HG03439 (cell line): ENCODE measurements around the gene CALM3.

Experiments
- ATAC-seq: cut with Tn5 transposase; IDR thresholded peaks from one replicate; pipeline ENCODE4 v1.9.1; 2021; ENCODE audit warnings: mild to moderate bottlenecking, moderate library complexity; ENCODE audit not compliant: unreplicated experiment

The CALM3 gene

DNA sequence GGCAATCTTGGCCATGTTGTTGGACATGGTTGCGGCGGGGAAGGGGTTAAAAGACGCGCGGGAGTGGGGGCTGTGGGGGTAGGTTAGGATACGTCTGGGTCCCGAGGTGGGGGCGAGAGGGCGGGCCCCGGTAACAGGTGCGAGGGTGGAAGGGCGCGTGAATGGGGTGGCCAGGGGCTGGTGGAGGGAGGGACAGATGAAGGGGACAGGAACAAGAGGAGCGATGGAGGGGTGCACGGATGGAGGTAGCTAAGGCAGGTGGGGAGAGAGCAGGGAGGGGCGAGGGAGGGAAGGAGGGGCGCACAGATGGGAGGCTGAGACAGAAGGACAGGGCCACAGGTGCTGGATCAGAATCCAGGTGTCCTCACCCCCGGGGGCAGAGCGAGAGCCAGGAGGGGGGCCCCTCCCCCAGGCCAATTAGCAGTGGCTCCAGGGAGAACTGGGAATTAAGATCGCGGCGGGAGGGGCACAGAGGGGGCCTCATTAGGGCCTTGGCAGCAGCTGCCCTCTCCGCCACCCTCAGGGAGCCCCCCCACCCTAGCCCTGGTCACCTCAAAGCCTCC, 33.6 kb downstream of the CALM3 start:
- no peak for ATAC-seq

GRCh38 chr19:46635920-46636761, 35.0 kb downstream of the CALM3 start, which contains the start of gene GNG8:
Gene GNG8 (minus strand): TSS chr19:46636202. CDS start chr19:46634682, 1,520 bp downstream.
- no peak for ATAC-seq

- no peak for ATAC-seq
These were observed 36.1 kb downstream of the CALM3 start for GRCh38 chr19:46637224-46637623.

DNA sequence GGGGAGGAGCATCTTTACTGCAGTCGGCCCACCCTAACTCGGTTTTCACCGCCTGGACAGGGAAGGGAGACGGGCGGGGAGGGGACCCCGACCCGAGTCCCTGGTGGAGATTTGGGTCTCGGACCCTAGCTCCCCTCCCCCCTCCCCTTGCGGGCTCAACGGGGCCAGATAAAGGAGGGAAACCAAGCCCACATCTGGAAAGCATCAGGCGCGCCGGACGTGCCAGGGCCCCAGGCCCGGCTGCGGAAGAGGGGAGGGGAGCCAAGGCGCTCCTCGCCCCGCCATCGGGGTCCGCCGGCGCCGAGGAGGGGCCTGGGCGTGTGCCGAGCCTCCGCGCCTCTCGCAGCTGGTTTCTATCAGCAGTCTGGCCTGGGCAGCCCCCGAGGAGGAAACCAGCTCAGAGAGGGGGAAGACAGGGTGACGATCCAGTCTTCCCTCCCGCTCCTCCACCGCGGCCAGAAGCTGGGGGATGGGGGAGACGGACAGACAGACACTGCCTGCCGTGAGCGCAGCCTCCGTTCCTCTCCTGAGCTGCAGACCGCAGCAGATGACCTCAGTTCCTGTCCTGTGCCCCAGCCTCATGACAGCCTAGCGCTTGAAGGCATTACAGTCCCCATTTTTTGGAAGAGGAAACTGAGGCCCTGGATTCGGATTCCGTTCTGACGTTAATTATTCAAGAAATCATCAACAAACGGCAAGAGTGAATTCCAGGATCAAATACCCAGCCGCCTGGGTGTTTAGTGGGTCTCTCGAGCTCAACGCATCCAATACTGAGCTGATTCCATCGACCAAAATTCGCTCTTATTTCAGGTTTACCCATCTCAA, 38.4 kb downstream of the CALM3 start:
- no peak for ATAC-seq

DNA sequence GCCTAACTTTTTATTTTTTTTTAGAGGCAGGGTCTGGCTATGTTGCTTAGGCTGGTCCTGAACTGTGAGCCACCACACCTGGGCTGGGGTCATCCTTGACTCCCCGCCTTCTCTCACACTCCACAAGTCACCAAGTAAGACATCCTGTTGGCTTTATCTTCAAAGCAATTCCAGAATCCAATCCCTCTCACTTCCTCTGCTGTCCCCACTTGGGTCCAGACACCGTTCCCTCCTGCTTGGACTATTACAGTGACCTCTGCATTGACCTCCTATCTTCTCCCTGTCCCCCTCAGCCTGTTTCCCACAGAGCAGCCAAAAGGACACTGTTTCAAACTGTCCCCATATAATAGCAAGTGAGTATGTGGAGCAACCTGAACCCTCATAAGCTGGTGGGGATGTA, 39.5 kb downstream of the CALM3 start:
- no peak for ATAC-seq

DNA sequence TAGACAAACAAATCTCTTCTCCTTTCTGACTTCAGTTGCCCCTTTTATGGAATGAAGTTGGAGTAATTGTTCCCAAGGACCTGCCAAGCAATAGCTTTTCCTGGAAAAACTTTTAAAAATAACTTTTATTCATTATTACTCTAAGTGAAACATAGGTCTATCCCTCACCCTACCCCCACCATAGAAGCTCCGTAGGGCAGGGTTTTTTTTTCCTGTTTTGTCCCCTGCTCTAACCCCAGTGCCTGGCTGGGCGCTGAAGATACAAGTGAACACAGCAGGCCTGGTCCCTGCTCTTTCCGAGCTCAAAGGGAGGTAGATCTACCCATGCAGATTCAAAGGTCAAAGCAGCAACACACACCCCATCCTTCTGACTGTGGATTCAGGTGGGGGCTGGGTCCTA, 43.6 kb downstream of the CALM3 start:
- ATAC-seq: no peak

GRCh38 chr19:46646402-46646801, 45.3 kb downstream of the CALM3 start:
- no peak for ATAC-seq

GRCh38 chr19:46648060-46648960, 47.2 kb downstream of the CALM3 start:
- no peak for ATAC-seq

DNA sequence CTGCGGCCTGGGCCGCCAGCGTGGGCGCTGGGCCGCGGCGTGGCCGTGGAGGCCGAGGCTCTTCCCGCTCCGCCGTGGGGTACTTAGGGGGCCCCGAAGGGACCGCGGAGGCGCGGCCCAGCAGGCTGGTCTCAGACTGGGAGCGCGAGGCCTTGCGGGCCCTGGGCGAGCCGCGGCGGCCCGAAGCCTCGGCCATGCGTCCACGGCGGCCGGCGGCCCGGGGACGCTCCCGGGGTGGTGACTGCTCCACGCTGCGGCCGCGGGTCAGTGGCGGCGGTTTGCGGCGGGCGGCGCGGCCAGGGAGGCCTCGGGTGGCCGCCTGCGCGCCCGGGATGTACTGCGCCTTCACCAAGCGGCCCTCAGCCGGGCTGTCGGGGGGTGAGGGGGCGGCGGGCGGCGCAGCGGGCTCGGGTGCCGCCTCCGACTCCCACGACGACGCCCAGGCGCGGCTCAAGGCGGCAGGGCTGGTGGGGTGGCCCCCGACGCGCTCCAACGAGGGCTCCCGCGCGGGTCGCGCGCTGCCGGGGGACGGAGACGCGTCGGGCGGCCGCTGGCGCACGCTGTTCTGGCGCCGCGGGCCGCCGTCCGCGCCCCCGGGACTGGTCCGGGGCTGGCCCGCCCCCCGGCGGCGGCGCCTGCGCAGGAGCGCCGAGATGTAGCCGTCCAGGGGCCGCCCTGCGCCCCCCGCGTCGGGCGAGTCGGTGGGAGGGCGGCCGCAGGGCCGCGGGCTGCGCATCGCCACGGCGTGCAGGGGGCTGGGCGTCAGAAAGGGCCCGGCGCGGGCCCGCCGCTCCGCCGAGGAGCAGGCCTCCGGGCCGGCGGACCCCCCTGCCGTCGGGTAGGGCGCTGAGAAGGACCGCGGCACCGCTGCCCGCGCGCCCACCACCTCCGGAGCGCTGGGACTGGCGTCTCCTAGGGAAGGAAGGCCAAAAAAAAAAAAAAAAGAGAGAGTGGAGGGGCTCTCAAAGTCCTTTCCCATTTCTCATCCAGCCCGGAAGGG, 48.1 kb downstream of the CALM3 start:
- ATAC-seq: no peak

- ATAC-seq: no peak
These were observed 49.3 kb downstream of the CALM3 start for GRCh38 chr19:46650445-46650844.

DNA sequence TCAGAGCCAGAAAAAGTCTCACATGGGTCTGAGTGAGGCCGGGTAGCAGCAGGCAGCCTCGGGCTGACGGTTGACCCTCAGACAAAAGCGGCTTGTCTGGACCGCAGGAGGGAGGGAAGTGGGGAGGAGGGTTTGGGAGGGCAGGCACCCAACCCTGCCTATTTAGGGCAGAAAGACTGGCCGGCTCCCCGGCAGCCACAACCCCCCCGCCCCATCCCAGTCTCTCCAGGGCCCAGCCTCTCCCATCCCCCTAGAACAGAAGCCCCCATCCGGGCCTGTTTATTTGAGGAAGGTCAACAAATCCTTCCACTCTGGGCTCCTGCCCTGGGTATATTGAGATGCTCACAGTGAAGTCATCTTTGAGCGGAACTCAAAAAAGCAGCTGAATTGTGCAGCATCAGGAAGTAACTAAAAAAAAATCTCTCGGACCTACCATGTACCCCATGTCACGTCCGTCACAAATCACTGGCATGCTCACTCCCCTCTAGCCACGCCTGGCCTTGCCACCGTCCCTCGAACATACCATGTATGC, 53.6 kb downstream of the CALM3 start:
- ATAC-seq: no peak

DNA sequence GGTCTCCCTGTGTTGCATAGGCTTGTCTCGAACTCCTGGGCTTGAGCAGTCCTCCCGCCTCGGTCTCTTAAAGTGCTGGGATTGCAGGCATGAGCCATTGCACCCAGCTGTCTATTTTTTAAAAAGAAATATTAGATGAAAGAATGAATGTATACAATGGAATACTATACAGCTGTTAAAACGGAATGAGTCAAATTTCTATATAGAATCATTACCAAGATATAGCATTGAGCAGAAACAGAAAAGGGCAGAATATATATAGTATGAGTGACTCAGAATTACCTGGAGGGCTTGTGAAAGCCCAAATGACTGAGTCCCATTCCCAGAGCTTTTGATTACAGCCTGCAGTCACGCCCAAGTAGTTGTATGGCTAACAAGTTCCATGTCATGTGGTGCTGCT, 55.4 kb downstream of the CALM3 start:
- no peak for ATAC-seq

DNA sequence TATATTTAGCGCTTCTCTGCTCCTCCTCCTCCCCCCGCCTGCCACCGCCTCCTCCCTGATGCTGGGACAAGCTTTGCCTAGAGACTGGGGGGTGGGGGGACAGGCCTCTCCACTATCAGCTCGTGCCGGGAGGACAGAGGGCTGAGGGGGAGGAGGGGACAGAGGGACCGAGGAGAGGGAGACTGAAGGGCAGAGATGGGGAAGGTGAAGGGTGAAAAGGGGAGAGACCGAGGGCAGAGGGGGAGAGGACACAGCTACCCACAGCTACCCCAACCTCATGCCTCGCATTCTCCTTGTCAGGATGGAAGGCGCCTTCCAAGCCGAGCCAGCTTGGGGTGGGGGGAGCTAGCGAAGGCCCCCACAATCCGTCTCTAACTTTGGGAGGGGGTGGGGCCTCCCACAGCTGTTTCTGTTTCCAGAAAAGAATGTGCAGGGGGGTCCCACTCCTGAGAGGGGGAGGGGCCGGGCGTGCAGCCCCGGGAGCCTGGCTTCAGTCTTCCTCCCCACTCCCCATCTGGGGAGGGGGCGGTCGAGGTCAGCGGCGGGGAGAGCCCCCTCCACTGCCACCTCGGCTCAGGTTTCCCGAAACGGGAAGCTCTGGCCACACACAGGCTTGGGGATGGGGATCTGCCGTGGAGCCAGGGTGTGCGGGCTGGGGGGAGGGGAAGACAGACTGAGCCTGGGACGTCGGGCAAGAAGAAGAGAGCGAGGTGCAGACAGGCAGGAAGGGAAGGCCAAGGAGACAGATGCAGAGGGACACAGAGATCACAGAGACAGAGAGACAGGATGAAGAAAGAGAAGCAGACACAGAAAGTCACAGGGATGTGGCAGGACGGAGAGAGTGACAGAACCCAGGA, 58.2 kb downstream of the CALM3 start:
- ATAC-seq: no peak

DNA sequence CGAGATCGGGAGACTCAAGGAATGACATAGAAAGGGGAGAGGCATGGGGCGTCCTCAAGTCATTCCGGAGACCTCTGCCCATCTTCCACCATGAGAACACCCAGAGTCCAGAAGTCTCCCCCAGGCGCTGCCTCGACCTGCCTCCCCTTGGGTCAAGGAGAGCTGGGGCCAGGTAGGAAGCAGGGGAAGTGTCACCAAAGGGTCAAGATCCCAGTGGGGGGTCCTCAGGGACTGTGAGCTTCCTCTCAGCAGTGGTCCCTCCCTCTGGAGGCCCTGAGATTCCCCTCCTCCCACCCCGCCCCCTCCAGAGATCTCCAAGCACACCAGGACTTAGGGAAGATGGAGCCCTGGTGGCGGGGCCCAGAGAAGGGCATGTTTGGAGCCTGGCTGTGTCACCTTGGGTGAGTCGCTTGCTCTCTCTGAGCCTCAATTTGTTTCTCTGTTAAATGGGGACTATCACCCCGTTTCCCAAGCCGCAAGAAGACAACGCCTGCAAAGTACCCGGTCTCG, 58.9 kb downstream of the CALM3 start:
- no peak for ATAC-seq
